GM18502 (cell line): ENCODE results near the gene MBOAT7.

Experiments
- ATAC-seq: cut with Tn5 transposase; IDR thresholded peaks from one replicate; pipeline ENCODE4 v1.9.1; 2021; ENCODE audit warnings: mild to moderate bottlenecking; ENCODE audit not compliant: unreplicated experiment, poor library complexity

The MBOAT7 gene

GRCh38 chr19:54147676-54148075 is 41.7 kb downstream of the MBOAT7 start:
- no peak for ATAC-seq

GRCh38 chr19:54145541-54146158 is 43.7 kb downstream of the MBOAT7 start:
- no peak for ATAC-seq

DNA sequence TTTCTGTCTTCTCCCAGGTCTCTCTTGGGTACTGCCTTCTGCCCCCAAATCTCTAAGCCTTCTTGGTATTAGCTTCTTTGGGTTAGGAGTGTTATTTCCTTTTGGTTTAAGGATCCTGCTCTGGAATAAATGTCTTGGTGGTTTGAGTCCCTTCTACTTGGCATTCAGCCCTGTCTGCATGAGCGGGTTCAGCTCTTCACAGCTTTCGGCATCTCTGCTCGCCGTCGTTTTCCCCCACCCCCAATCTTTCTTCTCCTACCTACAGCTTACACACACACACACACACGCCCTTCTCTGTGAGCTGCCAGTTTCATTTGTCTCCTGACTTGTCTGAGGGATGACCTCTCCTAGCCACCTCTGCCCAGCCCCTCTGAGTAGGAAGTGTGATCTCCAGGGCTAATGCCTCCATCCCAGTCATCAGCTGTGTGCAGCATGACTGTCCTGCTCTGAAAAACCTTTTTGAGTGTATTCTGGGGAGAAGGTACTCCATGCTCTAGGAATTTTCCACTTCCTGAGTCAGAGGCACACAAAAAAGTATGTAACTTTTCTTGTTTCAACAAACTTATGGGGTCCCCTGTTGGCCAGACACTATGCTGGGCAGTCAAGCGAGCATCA is 47.1 kb downstream of the MBOAT7 start:
- ATAC-seq = no peak

DNA sequence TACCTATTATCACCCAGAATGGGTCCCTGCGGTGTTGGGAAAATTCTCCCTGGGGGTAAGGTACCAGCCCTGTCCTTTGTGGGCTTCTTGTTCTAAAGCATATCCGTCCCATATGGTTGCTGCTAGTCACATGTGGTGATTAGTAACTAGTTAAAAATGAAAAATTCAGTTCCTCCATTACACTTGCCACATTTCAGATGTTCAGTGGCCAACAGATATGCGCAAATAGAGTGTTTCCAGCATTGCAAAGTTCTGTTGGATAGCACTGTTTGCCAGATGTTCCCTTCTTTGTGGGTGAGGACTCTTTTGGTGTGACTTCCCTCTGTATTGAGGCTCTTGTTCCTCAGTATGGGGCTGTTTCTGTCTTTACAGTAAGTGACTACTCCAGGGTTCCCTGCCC is 48.0 kb downstream of the MBOAT7 start:
- no peak for ATAC-seq

DNA sequence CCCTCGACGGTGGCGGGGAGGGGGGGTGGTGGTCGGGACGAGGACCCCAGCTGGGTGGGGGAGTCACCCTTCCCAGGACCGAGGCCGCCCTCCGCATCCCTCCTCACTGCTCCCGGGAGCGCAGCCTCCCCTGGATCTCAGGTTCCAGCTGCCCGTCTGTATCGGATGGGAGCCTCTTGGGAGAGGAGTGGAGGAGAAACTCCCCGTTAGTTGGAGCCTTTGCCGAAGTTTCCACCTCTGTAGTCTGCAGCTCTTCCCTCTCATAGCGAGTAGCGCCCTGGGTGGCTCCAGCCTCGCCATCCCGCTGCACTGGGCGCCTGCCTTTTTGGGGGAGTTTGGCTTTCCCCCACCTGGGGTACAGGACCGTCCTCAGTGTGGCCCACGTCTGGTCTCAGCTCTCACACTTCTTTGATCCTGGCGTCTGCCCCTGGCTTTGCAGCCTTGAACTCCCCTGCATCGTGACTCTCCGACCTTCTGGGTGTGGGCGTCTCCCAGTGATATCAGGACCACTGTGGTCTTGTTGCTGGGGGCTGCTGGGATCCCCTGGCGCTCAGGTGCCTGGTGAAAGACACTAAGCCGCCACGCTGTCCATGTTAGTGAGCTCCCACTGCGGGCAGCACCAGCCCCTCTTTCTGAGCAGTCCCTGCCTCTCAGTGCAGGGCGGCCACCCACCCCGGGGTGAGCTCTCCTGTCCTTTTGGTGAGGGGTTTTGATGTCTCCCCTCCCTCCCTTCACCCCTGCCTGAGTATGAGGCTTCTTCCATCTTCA is 50.7 kb downstream of the MBOAT7 start:
- no peak for ATAC-seq

- ATAC-seq = no peak
Observed at GRCh38 chr19:54137699-54138488, 51.5 kb downstream of the MBOAT7 start, which contains the start of gene CNOT3. Gene CNOT3 (plus strand): TSS chr19:54137762. CDS start chr19:54142979, 5,217 bp downstream.

- peak; percentile 81 for ATAC-seq
Observed at GRCh38 chr19:54136864-54137698, 52.3 kb downstream of the MBOAT7 start.

GRCh38 chr19:54136086-54136863 is 53.1 kb downstream of the MBOAT7 start:
- ATAC-seq = no peak

DNA sequence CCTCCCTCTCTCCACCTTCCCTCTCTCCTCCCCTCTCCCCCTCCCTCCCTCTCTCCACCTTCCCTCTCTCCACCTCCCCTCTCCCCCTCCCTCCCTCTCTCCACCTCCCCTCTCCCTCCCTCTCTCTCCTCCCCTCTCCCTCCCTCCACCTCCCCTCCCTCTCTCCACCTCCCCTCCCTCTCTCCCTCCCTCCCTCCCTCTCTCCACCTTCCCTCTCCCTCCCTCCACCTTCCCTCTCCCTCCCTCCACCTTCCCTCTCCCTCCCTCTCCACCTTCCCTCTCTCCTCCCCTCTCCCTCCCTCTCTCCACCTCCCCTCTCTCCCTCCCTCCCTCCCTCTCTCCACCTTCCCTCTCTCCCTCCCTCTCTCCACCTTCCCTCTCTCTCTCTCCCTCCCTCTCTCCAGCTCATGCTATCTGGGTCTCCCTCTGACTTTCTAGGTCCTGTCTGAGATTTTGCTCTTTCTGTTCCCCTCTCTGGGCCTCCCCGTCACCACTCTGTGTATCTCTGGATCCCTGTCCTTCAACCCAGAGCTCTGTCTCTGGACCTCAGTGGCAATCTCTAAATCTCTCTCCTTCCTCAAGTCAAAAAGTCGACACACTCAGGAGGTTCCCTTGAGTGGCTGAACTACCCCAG is 55.3 kb downstream of the MBOAT7 start:
- no peak for ATAC-seq

DNA sequence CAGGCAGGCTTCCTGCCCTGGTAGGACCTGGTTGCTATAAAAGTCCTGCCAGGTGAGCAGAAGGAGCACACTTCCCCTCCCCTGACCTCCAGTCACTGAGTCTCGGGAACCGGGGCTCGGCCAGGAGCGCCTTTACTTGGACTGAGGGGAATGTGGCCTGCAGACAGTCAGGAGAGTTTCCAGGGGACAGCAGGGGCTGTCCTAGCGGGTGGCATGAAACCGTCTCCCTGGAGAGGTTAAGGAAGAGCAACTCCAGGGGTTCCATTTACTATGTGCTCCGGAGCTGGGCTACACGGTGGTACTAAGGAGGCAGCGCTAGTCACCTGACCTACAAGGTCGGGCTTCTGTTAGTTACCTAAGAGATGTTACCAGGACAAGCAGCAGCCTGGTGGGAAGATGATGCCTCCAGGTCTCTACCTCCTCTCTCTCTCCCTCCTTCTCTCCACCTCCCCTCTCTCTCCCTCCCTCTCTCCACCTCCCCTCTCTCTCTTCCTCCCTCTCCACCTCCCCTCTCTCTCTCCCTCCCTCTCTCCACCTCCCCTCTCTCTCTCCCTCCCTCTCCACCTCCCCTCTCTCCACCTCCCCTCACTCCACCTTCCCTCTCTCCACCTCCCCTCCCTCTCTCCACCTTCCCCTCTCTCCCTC is 55.9 kb downstream of the MBOAT7 start:
- ATAC-seq = no peak

DNA sequence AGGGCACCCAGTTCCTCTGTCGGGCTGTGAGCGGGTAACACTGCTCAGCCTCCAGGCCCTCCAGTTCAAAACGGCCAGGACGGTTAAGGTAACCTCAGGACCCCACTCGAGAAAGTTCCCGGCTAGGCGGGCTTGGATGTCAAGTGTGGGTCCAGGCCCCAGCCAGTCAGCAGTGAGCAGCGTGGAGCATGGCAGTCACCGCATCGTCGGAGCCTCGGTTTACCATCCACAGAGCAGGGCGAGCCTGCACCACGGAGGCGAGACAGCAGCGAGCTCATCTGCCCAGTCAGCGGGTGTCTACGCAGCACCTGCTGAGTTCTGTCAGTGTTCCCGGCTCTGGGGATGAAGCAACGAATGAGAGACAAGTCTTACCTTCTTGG is 59.8 kb downstream of the MBOAT7 start:
- no peak for ATAC-seq

DNA sequence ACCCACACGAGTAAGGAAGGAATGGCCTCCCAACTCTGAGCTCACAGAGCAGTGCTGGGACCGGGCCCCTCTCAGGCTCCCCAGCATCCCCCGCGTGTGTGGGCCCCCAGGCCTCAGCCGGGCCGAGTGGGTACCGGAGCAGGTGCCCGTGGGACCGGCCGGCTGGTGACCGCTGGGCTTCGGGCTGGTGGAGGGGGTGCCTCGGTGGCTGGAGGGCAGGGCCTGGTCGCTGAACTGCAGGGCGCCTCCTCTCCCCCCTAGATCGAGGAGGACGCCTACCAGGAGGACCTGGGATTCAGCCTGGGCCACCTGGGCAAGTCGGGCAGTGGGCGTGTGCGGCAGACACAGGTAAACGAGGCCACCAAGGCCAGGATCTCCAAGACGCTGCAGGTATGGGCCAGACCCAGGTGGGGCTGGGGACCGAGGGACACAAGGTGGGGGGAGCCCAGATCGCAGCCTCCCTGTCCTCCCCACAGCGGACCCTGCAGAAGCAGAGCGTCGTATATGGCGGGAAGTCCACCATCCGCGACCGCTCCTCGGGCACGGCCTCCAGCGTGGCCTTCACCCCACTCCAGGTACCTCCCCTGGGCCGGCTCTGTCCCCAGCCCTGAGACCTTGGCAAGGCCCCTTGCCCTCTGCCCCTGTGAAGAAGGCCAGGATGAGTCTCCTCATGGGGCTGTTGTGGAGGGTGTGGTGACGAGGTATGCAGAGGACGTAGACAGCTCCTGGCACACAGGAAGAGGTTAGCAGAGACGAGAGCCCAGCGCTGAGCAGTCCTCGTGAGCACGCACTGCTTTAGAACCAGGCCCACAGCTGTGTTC is 60.4 kb downstream of the MBOAT7 start:
- no peak for ATAC-seq

DNA sequence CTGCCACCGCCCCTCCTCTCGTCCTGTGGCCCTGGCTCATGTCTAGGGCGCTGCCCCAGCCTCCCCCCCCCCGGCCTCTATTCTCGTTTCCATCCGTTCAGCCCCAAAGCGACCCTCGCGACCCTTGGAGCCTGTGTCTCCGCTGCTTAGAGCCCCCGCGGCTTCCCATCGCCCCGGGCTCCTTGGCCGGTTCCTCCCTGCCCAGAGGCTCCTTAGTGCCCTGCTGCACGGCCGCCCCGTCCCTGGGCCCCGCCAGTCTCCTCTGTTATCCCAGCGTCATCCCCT is 61.0 kb downstream of the MBOAT7 start:
- ATAC-seq = no peak

GRCh38 chr19:54127688-54128440 is 61.5 kb downstream of the MBOAT7 start:
- no peak for ATAC-seq

GRCh38 chr19:54125713-54126112 is 63.7 kb downstream of the MBOAT7 start:
- ATAC-seq = no peak

GRCh38 chr19:54124393-54124792 is 65.0 kb downstream of the MBOAT7 start:
- ATAC-seq = no peak

- ATAC-seq = no peak
Observed at GRCh38 chr19:54123682-54124081, 65.7 kb downstream of the MBOAT7 start.
